ENCODE data around the gene DPP9.

DPP9 gene

DNA sequence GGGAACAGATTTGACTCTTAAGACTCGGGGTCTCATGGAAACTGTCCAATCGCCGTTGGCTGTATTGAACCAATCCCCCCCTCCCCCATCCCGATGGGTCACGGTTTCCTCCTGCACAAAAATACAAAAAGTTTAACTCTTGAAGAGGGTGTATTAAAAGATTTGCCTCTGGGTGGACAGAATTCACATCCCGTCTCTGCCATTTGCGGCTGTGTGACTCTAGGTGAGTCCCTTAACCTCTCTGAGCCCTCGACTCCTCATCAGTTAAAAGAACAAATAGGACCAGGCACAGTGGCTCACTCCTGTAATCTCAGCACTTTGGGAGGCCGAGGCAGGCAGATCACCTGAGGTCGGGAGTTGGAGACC lies 36.6 kb upstream of the DPP9 start:
- TF ChIP-seq CTCF (IDR thresholded peaks at IDR 0.05), result no peak
- TF ChIP-seq ZFX (IDR thresholded peaks at IDR 0.05; ENCODE audit: borderline replicate concordance), result no peak
- H3K27ac ChIP-seq, result peak overlapping the region; percentile 29

- TF ChIP-seq CTCF (IDR thresholded peaks at IDR 0.05) (no peak), ZFX (IDR thresholded peaks at IDR 0.05; ENCODE audit: borderline replicate concordance) (no peak)
- 0 out of 2 replicates have a peak overlapping the region, but pooled peaks have one; percentile 29 for H3K27ac ChIP-seq
These were observed 36.0 kb upstream of the DPP9 start for GRCh38 chr19:4759388-4760284.

GRCh38 chr19:4758659-4759058 lies 35.0 kb upstream of the DPP9 start:
- no peak overlapping the region for H3K27ac ChIP-seq
- TF ChIP-seq ZFX (IDR thresholded peaks at IDR 0.05; ENCODE audit: borderline replicate concordance) (no peak), CTCF (IDR thresholded peaks at IDR 0.05) (no peak)

GRCh38 chr19:4758082-4758481 lies 34.4 kb upstream of the DPP9 start:
- TF ChIP-seq CTCF (IDR thresholded peaks at IDR 0.05), result no peak
- TF ChIP-seq ZFX (IDR thresholded peaks at IDR 0.05; ENCODE audit: borderline replicate concordance), result no peak
- no peak overlapping the region for H3K27ac ChIP-seq

GRCh38 chr19:4755459-4755858 lies 31.8 kb upstream of the DPP9 start:
- H3K27ac ChIP-seq, result no peak overlapping the region
- no peak for TF ChIP-seq CTCF (IDR thresholded peaks at IDR 0.05)
- no peak for TF ChIP-seq ZFX (IDR thresholded peaks at IDR 0.05; ENCODE audit: borderline replicate concordance)

DNA sequence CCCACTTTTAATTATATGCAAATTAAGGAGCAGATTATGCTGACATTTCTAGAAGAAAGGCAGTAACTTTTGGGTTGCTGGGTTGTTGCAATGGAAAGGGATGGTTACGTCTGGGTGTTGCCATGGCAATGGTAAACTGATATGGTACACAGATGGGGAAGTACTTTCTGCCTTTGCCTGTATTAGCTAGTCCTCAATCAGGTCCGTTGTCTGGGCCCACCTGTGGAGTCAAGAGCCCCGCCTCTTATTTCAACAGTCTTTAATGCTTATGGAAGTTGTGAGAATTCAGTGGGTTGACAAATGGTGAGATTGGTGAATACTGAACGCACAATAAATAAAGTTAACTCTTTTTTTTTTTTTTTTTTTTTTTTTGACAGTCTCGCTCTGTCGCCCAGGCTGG lies 30.6 kb upstream of the DPP9 start:
- TF ChIP-seq CTCF (IDR thresholded peaks at IDR 0.05) (no peak), ZFX (IDR thresholded peaks at IDR 0.05; ENCODE audit: borderline replicate concordance) (no peak)
- no peak overlapping the region for H3K27ac ChIP-seq

DNA sequence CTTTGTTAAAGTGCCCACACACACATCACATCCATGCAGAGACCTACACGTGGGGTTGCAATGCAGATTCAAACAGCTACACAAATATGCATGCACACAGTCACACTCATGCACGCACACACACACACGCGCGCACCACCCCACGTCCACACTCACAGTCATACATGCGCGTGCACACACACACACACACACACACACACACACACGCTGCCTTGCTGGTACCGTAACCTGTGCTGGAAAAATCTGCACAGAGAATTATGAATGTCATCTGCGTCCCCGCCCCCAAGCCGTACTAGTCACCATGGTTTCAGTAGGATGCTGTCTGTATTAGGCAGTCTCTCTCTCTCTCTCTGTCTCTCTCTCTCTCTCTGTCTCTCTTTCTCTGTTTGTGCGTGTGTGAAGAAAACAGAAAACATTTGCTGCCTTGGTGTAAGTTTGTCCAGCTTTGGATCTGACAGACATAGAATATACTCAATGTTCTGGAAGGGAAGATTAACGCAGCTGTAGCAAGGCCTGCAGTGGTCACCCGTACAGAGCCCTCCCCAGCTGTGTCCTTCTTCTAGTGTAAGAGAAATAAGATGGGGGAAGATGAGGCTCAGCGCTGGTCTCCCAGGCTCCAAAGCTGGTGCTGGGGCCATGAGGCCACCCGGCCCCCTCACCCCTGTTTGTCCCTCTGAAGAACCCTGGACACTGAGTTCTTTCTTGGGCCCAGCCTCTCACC lies 26.4 kb upstream of the DPP9 start:
- TF ChIP-seq CTCF (IDR thresholded peaks at IDR 0.05), result no peak
- no peak for TF ChIP-seq ZFX (IDR thresholded peaks at IDR 0.05; ENCODE audit: borderline replicate concordance)
- no peak overlapping the region for H3K27ac ChIP-seq
